SK-N-SH (cell line): Measurements from ENCODE around the gene TTLL7. TPM values are rescaled to one million over a fixed set of nuclear protein-coding genes. Genes with fewer than 3 reads are reported as not detected.

Experiments used
- CTCF ChIA-PET: fragments of 300-600, 350-600 bp; formaldehyde crosslinking; extraction: SDS; loops from one replicate; lab custom pipeline; 2021; lab: Yijun Ruan, JAX
- POLR2A ChIA-PET: fragments of 350-600 bp; sonication (Branson Sonifier 250); formaldehyde crosslinking; extraction: SDS; loops from one replicate; lab custom pipeline; 2020; ENCODE audit warnings: antibody characterized with exemption, inconsistent platforms; lab: Yijun Ruan, JAX
- DNase-seq: peaks from one replicate; pipeline ENCODE4 v3.0.0; 2012
- H2AFZ ChIP-seq: fragments of 200-600 bp; sonication (generic); 2 replicates; pipeline ENCODE4 v1.8.1; 2016; ENCODE audit warnings: antibody characterized with exemption, mild to moderate bottlenecking, low read depth
- H3F3A ChIP-seq: fragments of 200-600 bp; sonication (generic); replicated peaks from 2 replicates; pipeline ENCODE3; 2016; ENCODE audit warnings: antibody characterized with exemption, mild to moderate bottlenecking; ENCODE audit not compliant: insufficient read depth
- H3K27ac ChIP-seq, 2 experiments: fragments of 200-500 bp in 1 of 2; fragments of 200-600 bp in 1 of 2; sonication (Bioruptor generic) in 1 of 2; sonication (generic), shearing (Covaris generic) in 1 of 2; 2 replicates each; pipeline versions ENCODE4 v1.5.1 to v1.6.1; 2014 to 2016; ENCODE audit warnings: low read depth in 2 of 2, inconsistent platforms in 1 of 2, low read length in 1 of 2, mild to moderate bottlenecking in 1 of 2, mixed read lengths in 1 of 2
- H3K27me3 ChIP-seq: fragments of 200-600 bp; sonication (generic), shearing (Covaris generic); 2 replicates; pipeline ENCODE4 v1.6.1; 2016; ENCODE audit warnings: mixed run types; ENCODE audit not compliant: insufficient read depth
- H3K36me3 ChIP-seq, 2 experiments: fragments of 200-500 bp in 1 of 2; fragments of 200-600 bp in 1 of 2; sonication (Bioruptor generic) in 1 of 2; sonication (generic) in 1 of 2; replicated peaks in 1 of 2; 2 replicates each; pipeline versions ENCODE3 to v1.5.1; 2014 to 2016; ENCODE audit warnings: low read length in 1 of 2, mild to moderate bottlenecking in 1 of 2; ENCODE audit not compliant: insufficient read depth in 2 of 2, control insufficient read depth in 1 of 2
- H3K4me1 ChIP-seq, 2 experiments: fragments of 200-500 bp in 1 of 2; fragments of 200-600 bp in 1 of 2; sonication (Bioruptor generic) in 1 of 2; sonication (generic), shearing (Covaris generic) in 1 of 2; 2 replicates each; pipeline versions ENCODE4 v1.5.1 to v1.6.1; 2014 to 2016; ENCODE audit warnings: low read depth in 1 of 2, low read length in 1 of 2, mixed run types in 1 of 2; ENCODE audit not compliant: insufficient read depth in 2 of 2, control insufficient read depth in 1 of 2
- H3K4me2 ChIP-seq: fragments of 200-600 bp; sonication (generic), shearing (Covaris generic); 2 replicates; pipeline ENCODE4 v1.6.1; 2017; ENCODE audit warnings: mixed run types
- H3K4me3 ChIP-seq, 2 experiments: fragments of 200-500 bp in 1 of 2; fragments of 200-600 bp in 1 of 2; sonication (Bioruptor generic) in 1 of 2; sonication (generic), shearing (Covaris generic) in 1 of 2; 2 replicates each; pipeline versions ENCODE4 v1.5.1 to v1.8.1; 2014 to 2016; ENCODE audit warnings: low read depth in 2 of 2, inconsistent platforms in 1 of 2, low read length in 1 of 2, mild to moderate bottlenecking in 1 of 2, mixed read lengths in 1 of 2, moderate library complexity in 1 of 2
- H3K79me2 ChIP-seq: fragments of 200-600 bp; sonication (generic); 2 replicates; pipeline ENCODE4 v1.8.1; 2017; ENCODE audit warnings: mild to moderate bottlenecking; ENCODE audit not compliant: insufficient read depth
- H3K9ac ChIP-seq: fragments of 200-600 bp; sonication (generic); 2 replicates; pipeline ENCODE4 v1.6.1; 2017; ENCODE audit warnings: mixed run types
- H3K9me2 ChIP-seq: fragments of 200-600 bp; sonication (generic); 2 replicates; pipeline ENCODE4 v1.6.1; 2017; ENCODE audit warnings: mixed run types
- H3K9me3 ChIP-seq: fragments of 200-600 bp; sonication (generic); 2 replicates; pipeline ENCODE4 v1.6.1; 2017; ENCODE audit warnings: mixed run types, mild to moderate bottlenecking, moderate library complexity
- H4K20me1 ChIP-seq: fragments of 200-600 bp; sonication (generic); 2 replicates; pipeline ENCODE4 v1.6.1; 2017; ENCODE audit warnings: mild to moderate bottlenecking, mixed run types; ENCODE audit not compliant: insufficient read depth
- CHD2 ChIP-seq: fragments of 150-350 bp; IDR thresholded peaks from 2 replicates; pipeline ENCODE4 v1.6.1; 2018; ENCODE audit warnings: low read length; ENCODE audit not compliant: partially characterized antibody
- CTCF ChIP-seq: fragments of 200-600 bp; sonication (generic); IDR thresholded peaks from 2 replicates; pipeline ENCODE4 v1.6.1; 2017; ENCODE audit warnings: antibody characterized with exemption, mild to moderate bottlenecking, moderate library complexity
- ELF1 ChIP-seq: IDR thresholded peaks from 2 replicates; pipeline ENCODE4 v1.4.0; 2012
- FOXJ3 ChIP-seq: sonication (generic); formaldehyde crosslinking; IDR thresholded peaks from 2 replicates; pipeline ENCODE4 v1.5.1; 2020; ENCODE audit warnings: mild to moderate bottlenecking, missing genetic modification reagents
- GATA2 ChIP-seq: sonication (generic); formaldehyde crosslinking; IDR thresholded peaks from 2 replicates; pipeline ENCODE4 v1.5.0; 2020; ENCODE audit warnings: mild to moderate bottlenecking, missing genetic modification reagents
- IRF3 ChIP-seq: fragments of 150-350 bp; IDR thresholded peaks from 2 replicates; pipeline ENCODE4 v1.6.1; 2016; ENCODE audit warnings: mild to moderate bottlenecking, low read depth, low read length
- MAX ChIP-seq: IDR thresholded peaks from 2 replicates; pipeline ENCODE4 v1.4.0; 2012; ENCODE audit warnings: low read depth
- NFIC ChIP-seq: IDR thresholded peaks from 2 replicates; pipeline ENCODE4 v1.4.0; 2012; ENCODE audit warnings: borderline replicate concordance
- NRF1 ChIP-seq: IDR thresholded peaks from 2 replicates; pipeline ENCODE4 v1.6.1; 2012; ENCODE audit warnings: low read depth, mild to moderate bottlenecking, low read length
- PBX3 ChIP-seq: IDR thresholded peaks from 2 replicates; pipeline ENCODE4; 2012
- POLR2AphosphoS5 ChIP-seq: IDR thresholded peaks from 2 replicates; pipeline ENCODE4 v1.6.1; 2012; ENCODE audit warnings: low read depth, low read length
- RCOR1 ChIP-seq: fragments of 150-350 bp; IDR thresholded peaks from 2 replicates; pipeline ENCODE4 v1.6.1; 2017; ENCODE audit warnings: antibody characterized with exemption, low read length
- RXRA ChIP-seq: IDR thresholded peaks from 2 replicates; pipeline ENCODE4 v1.4.0; 2012; ENCODE audit warnings: low read depth, mild to moderate bottlenecking, borderline replicate concordance
- SIN3A ChIP-seq: IDR thresholded peaks from 2 replicates; pipeline ENCODE4 v1.6.1; 2012; ENCODE audit warnings: low read depth, mild to moderate bottlenecking, low read length, moderate library complexity, borderline replicate concordance
- SMC3 ChIP-seq: IDR thresholded peaks from 2 replicates; pipeline ENCODE4 v1.6.1; 2012; ENCODE audit warnings: low read depth, low read length, improper control_type of control experiment
- TAF1 ChIP-seq: IDR thresholded peaks from 2 replicates; pipeline ENCODE4 v1.6.1; 2012; ENCODE audit warnings: low read depth, mild to moderate bottlenecking, low read length, moderate library complexity, borderline replicate concordance
- USF2 ChIP-seq: fragments of 150-350 bp; IDR thresholded peaks from 2 replicates; pipeline ENCODE4 v1.6.1; 2017; ENCODE audit warnings: antibody characterized with exemption, low read length, low read depth, borderline replicate concordance
- ZBTB33 ChIP-seq: IDR thresholded peaks from 2 replicates; pipeline ENCODE4 v1.4.0; 2012; ENCODE audit warnings: low read depth, borderline replicate concordance
- WGBS: methylation state at CpG from one replicate; pipeline ENCODE4 v1.1.6; 2017; ENCODE audit warnings: low lambda C conversion rate; 5-methylcytosine and 5-hydroxymethylcytosine counted together
- polyA plus RNA-seq, 3 experiments: library from polyadenylated mRNA; depleted of rRNA; stranded (reverse); fragments of >200 nt; gene quantifications; 2 replicates each; pipeline ENCODE4 v1.2.3, GENCODE V29; 2012

Gene TTLL7
- polyA plus RNA-seq, 1 of the 3 experiments (the other 2 are of a cell fraction): 7.3 TPM

- no peak for TF ChIP-seq PBX3
Measured at GRCh38 chr1:84031802-84032327, 32.9 kb upstream of the TTLL7 start (continued).

- Histone ChIP-seq H3K36me3 (no peaks in the 10 kb centered on the region), H3K9me3 (no peaks in the 10 kb centered on the region), H3K9ac (no peak overlapping the region), H3K4me2 (no peak overlapping the region), H3K27ac (no peak overlapping the region), H3K79me2 (no peaks in the 10 kb centered on the region), H3F3A (no peaks in the 10 kb centered on the region), H3K4me3 (no peak overlapping the region), H2AFZ (no peak overlapping the region), H3K27me3 (no peaks in the 10 kb centered on the region), H3K4me1 (no peaks in the 10 kb centered on the region), H4K20me1 (no peaks in the 10 kb centered on the region), H3K9me2 (no peaks in the 10 kb centered on the region)
- ChIA-PET POLR2A (no interaction called here), CTCF (no interaction called here)
- DNase-seq: no peak
- WGBS: 93% methylated on average over 2 of the region's 2 CpGs
- TF ChIP-seq SIN3A (no peak), ZBTB33 (no peak), SMC3 (no peak), TAF1 (no peak), RCOR1 (no peak), NFIC (no peak), USF2 (no peak), NRF1 (no peak)
Measured at GRCh38 chr1:84027368-84027767, 28.4 kb upstream of the TTLL7 start.

GRCh38 chr1:84025966-84026365, 27.0 kb upstream of the TTLL7 start:
- no peaks in the 10 kb centered on the region for H3K79me2 ChIP-seq
- 65% methylated on average over 3 of the region's 3 CpGs for WGBS
- POLR2A ChIA-PET: no interaction called here
- TF ChIP-seq PBX3 (no peak), CHD2 (no peak), ELF1 (no peak), RCOR1 (no peak), POLR2AphosphoS5 (no peak), FOXJ3 (CRISPR knock-in tag) (no peak), CTCF (no peak), RXRA (no peak), GATA2 (CRISPR knock-in tag) (no peak), IRF3 (no peak), MAX (no peak), SMC3 (no peak)

More at GRCh38 chr1:84025966-84026365, 27.0 kb upstream of the TTLL7 start:
- H3K4me3 ChIP-seq: no peak overlapping the region
- no peak overlapping the region for H3K4me2 ChIP-seq
- no peaks in the 10 kb centered on the region for H3F3A ChIP-seq
- CTCF ChIA-PET: no interaction called here
- no peaks in the 10 kb centered on the region for H3K27me3 ChIP-seq
- no peaks in the 10 kb centered on the region for H3K9me2 ChIP-seq
- no peak overlapping the region for H3K9ac ChIP-seq
- DNase-seq: no peak
- no peaks in the 10 kb centered on the region for H3K4me1 ChIP-seq
- H2AFZ ChIP-seq: no peak overlapping the region
- no peaks in the 10 kb centered on the region for H3K36me3 ChIP-seq
- no peaks in the 10 kb centered on the region for H3K9me3 ChIP-seq
- no peaks in the 10 kb centered on the region for H4K20me1 ChIP-seq
- no peak overlapping the region for H3K27ac ChIP-seq
